OCI-LY3 (cell line): Measurements from ENCODE around the gene TEX26.

Experiments
- H2AFZ ChIP-seq: fragments of 200-600, 300-600 bp; shearing (Covaris generic); 2 replicates; pipeline ENCODE4 v1.6.0; 2014; ENCODE audit warnings: antibody characterized with exemption, low read depth, low read length
- H3K27ac ChIP-seq: fragments of 200-600, 300-600 bp; sonication (generic); 2 replicates; pipeline ENCODE4 v1.5.1; 2014; ENCODE audit warnings: mild to moderate bottlenecking, low read length, moderate library complexity, mixed read lengths
- H3K27me3 ChIP-seq: fragments of 200-600, 300-600 bp; sonication (generic); 2 replicates; pipeline ENCODE4 v1.6.1; 2014; ENCODE audit warnings: low read depth, low read length, mixed read lengths
- H3K36me3 ChIP-seq: fragments of 200-600, 300-600 bp; sonication (generic); replicated peaks from 2 replicates; pipeline ENCODE3; 2014; ENCODE audit warnings: low read depth, low read length, mixed read lengths
- H3K4me1 ChIP-seq: fragments of 300-600, 200-600 bp; sonication (generic); 2 replicates; pipeline ENCODE4 v1.6.1; 2014; ENCODE audit warnings: low read length, mixed read lengths
- H3K4me2 ChIP-seq: fragments of 200-600, 300-600 bp; sonication (generic); 2 replicates; pipeline ENCODE4 v1.6.1; 2014; ENCODE audit warnings: low read length, mixed read lengths
- H3K4me3 ChIP-seq: fragments of 300-600, 200-600 bp; sonication (generic); 2 replicates; pipeline ENCODE4 v1.5.1; 2014; ENCODE audit warnings: antibody characterized with exemption, mild to moderate bottlenecking, low read length, moderate library complexity
- H3K79me2 ChIP-seq: fragments of 300-600, 200-600 bp; shearing (Covaris generic); 2 replicates; pipeline ENCODE4 v1.6.1; 2014; ENCODE audit warnings: mild to moderate bottlenecking, low read length, mixed read lengths
- H3K9ac ChIP-seq: fragments of 300-600, 200-600 bp; shearing (Covaris generic); 2 replicates; pipeline ENCODE4 v1.6.0; 2014; ENCODE audit warnings: mild to moderate bottlenecking, low read length, moderate library complexity
- H3K9me3 ChIP-seq: fragments of 200-600, 300-600 bp; shearing (Covaris generic); 2 replicates; pipeline ENCODE4 v1.6.1; 2014; ENCODE audit warnings: low read length, mixed read lengths; ENCODE audit not compliant: insufficient read depth
- H4K20me1 ChIP-seq: fragments of 200-600, 300-600 bp; sonication (generic); 2 replicates; pipeline ENCODE4 v1.6.1; 2016; ENCODE audit warnings: low read length, mixed read lengths; ENCODE audit not compliant: insufficient read depth
- CTCF ChIP-seq: fragments of 200-600, 300-600 bp; sonication (generic); IDR thresholded peaks from 2 replicates; pipeline ENCODE4 v1.5.1; 2014; ENCODE audit warnings: antibody characterized with exemption, low read length, low read depth
- EZH2phosphoT487 ChIP-seq: fragments of 200-600 bp; shearing (Covaris generic); IDR thresholded peaks from 2 replicates; pipeline ENCODE4 v1.6.1; 2018; ENCODE audit warnings: antibody characterized with exemption, mixed run types, low read depth

Gene TEX26

GRCh38 chr13:30898678-30899241 is 33.7 kb upstream of the TEX26 start:
- Histone ChIP-seq H3K9ac (no peak overlapping the region), H3K27me3 (peaks cover 74% of the 10 kb centered on the region), H3K4me1 (no peaks in the 10 kb centered on the region), H3K36me3 (no peaks in the 10 kb centered on the region), H2AFZ (no peak overlapping the region), H3K9me3 (no peaks in the 10 kb centered on the region), H3K79me2 (no peaks in the 10 kb centered on the region), H3K4me3 (no peak overlapping the region), H3K27ac (no peak overlapping the region), H3K4me2 (no peak overlapping the region), H4K20me1 (no peaks in the 10 kb centered on the region)
- no peak for TF ChIP-seq CTCF
- TF ChIP-seq EZH2phosphoT487 = no peak

GRCh38 chr13:30900436-30900835 is 32.0 kb upstream of the TEX26 start:
- Histone ChIP-seq H3K27ac (no peak overlapping the region), H3K9me3 (no peaks in the 10 kb centered on the region), H3K36me3 (no peaks in the 10 kb centered on the region), H2AFZ (no peak overlapping the region), H4K20me1 (no peaks in the 10 kb centered on the region), H3K4me2 (no peak overlapping the region), H3K9ac (no peak overlapping the region), H3K79me2 (no peaks in the 10 kb centered on the region), H3K27me3 (peaks cover 86% of the 10 kb centered on the region), H3K4me1 (no peaks in the 10 kb centered on the region), H3K4me3 (no peak overlapping the region)
- TF ChIP-seq CTCF (no peak), EZH2phosphoT487 (no peak)

GRCh38 chr13:30900952-30901749 is 31.3 kb upstream of the TEX26 start:
- H3K4me2 ChIP-seq = no peak overlapping the region
- no peak overlapping the region for H3K9ac ChIP-seq
- H3K27me3 ChIP-seq = peaks cover 88% of the 10 kb centered on the region
- no peaks in the 10 kb centered on the region for H4K20me1 ChIP-seq
- TF ChIP-seq CTCF = no peak
- no peak for TF ChIP-seq EZH2phosphoT487
- no peaks in the 10 kb centered on the region for H3K36me3 ChIP-seq
- no peak overlapping the region for H3K27ac ChIP-seq
- no peaks in the 10 kb centered on the region for H3K79me2 ChIP-seq
- H3K4me3 ChIP-seq = no peak overlapping the region
- no peak overlapping the region for H2AFZ ChIP-seq
- H3K9me3 ChIP-seq = no peaks in the 10 kb centered on the region
- H3K4me1 ChIP-seq = no peaks in the 10 kb centered on the region

GRCh38 chr13:30904043-30904442 is 28.4 kb upstream of the TEX26 start:
- Histone ChIP-seq H3K9ac (no peak overlapping the region), H3K27me3 (peaks cover 64% of the 10 kb centered on the region)
- TF ChIP-seq EZH2phosphoT487 (no peak), CTCF (no peak)

More at GRCh38 chr13:30904043-30904442, 28.4 kb upstream of the TEX26 start:
- Histone ChIP-seq H3K4me2 (no peak overlapping the region), H3K4me3 (no peak overlapping the region), H3K4me1 (no peaks in the 10 kb centered on the region), H4K20me1 (no peaks in the 10 kb centered on the region), H2AFZ (no peak overlapping the region), H3K79me2 (no peaks in the 10 kb centered on the region), H3K9me3 (no peaks in the 10 kb centered on the region), H3K27ac (no peak overlapping the region), H3K36me3 (no peaks in the 10 kb centered on the region)
